HepG2 (cell line): ENCODE data around the gene PPP1R27. TPM values are rescaled to one million over a fixed set of nuclear protein-coding genes. Genes with fewer than 3 reads are reported as not detected.
A peak's percentile ranks its signal among the peaks of the same experiment; 100 is the strongest.

ENCODE experiments used
- EZH2 ChIP-seq: conservative IDR thresholded peaks from 2 replicates; pipeline ENCODE4 v1.6.1; 2012; ENCODE audit warnings: mild to moderate bottlenecking, low read depth, low read length, moderate library complexity
- FOXK1 ChIP-seq: sonication (generic); formaldehyde crosslinking; IDR thresholded peaks from 2 replicates; pipeline ENCODE4 v1.4.0; 2020; ENCODE audit warnings: low read depth, missing genetic modification reagents, borderline replicate concordance
- NFKB2 ChIP-seq: sonication (generic); formaldehyde crosslinking; IDR thresholded peaks from 2 replicates; pipeline ENCODE4 v1.4.0; 2020; ENCODE audit warnings: missing genetic modification reagents, borderline replicate concordance
- SNAPC4 ChIP-seq: sonication (generic); formaldehyde crosslinking; IDR thresholded peaks from 2 replicates; pipeline ENCODE4 v1.4.0; 2020; ENCODE audit warnings: mild to moderate bottlenecking, missing genetic modification reagents
- SOX6 ChIP-seq, 2 experiments: fragments of 450-650 bp in 1 of 2; sonication (generic) in 1 of 2; formaldehyde crosslinking in 1 of 2; IDR thresholded peaks; 2 replicates each; pipeline versions ENCODE4 v1.4.0 to v1.6.1; 2017 to 2020; ENCODE audit warnings: antibody characterized with exemption in 1 of 2, mild to moderate bottlenecking in 1 of 2, missing genetic modification reagents in 1 of 2
- UBTF ChIP-seq: sonication (generic); formaldehyde crosslinking; IDR thresholded peaks from 2 replicates; pipeline ENCODE4 v1.4.0; 2020; ENCODE audit warnings: mild to moderate bottlenecking, missing genetic modification reagents
- ZNF362 ChIP-seq: sonication (generic); formaldehyde crosslinking; IDR thresholded peaks from 2 replicates; pipeline ENCODE4 v1.4.0; 2020; ENCODE audit warnings: missing genetic modification reagents, mild to moderate bottlenecking, borderline replicate concordance
- ZNF687 ChIP-seq: sonication (generic); formaldehyde crosslinking; IDR thresholded peaks from 2 replicates; pipeline ENCODE4 v1.5.1; 2020; ENCODE audit warnings: mild to moderate bottlenecking, missing genetic modification reagents, moderate library complexity
- polyA plus RNA-seq, 8 experiments: library from polyadenylated mRNA; depleted of rRNA in 3 of 8; stranded (reverse) in 7 of 8; unstranded in 1 of 8; fragments of >200 nt; fragmentation: Illumina TruSeq in 4 of 8; extraction: Trizol in 4 of 8; gene quantifications; 2 replicates each; pipeline versions ENCODE4 v1.2.1 to v1.2.3, GENCODE V29; 2011 to 2016; ENCODE audit warnings: low read depth in 4 of 8, missing spikeins in 1 of 8, mixed read lengths in 1 of 8; ENCODE audit not compliant: insufficient read depth in 1 of 8
- total RNA-seq, 5 experiments: library from RNA; depleted of rRNA; stranded (reverse); fragments of >200 nt; fragmentation: Illumina TruSeq; extraction: Trizol; gene quantifications; 2 replicates each; pipeline ENCODE4 v1.2.3, GENCODE V29; 2016; ENCODE audit warnings: low read depth in 1 of 5
- TF ChIP-seq, protein P1 (sequence below): sonication (generic); formaldehyde crosslinking; IDR thresholded peaks from 2 replicates; pipeline ENCODE4; 2020; ENCODE audit warnings: missing genetic modification reagents, mild to moderate bottlenecking, borderline replicate concordance
- TF ChIP-seq, protein P2 (sequence below): sonication (generic); formaldehyde crosslinking; IDR thresholded peaks from 2 replicates; pipeline ENCODE4 v1.8.0; 2022; ENCODE audit warnings: mild to moderate bottlenecking, missing genetic modification reagents

PPP1R27 gene
- total and polyA plus RNA-seq, 2 of the 13 experiments (the other 11 are each of a cell fraction or from before 2014, with no cell fraction given): 0.17 to 1.00 TPM

DNA sequence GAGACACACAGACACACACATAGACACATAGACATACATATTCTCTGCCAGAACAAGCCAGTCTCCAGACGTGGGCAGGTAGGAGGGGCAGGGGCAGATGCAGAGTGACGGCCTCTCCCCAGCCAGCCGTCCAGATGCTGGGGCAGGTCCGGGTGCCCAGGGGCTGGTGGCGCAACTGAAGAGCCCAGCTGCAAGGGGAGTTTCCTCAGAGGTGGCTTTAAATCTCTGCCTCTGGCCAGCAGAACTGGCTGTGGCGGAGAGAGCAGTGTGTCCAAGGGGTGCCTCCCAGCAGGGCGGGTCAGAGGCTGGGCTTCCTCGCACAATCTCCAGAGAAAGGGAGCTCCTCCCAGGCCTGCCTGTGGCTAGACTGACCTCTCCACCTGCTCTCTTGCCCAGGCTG is 40.3 kb downstream of the PPP1R27 start (continued):
- peak; percentile 60 for TF ChIP-seq UBTF (CRISPR knock-in tag)
- peak; percentile 58 for TF ChIP-seq ZNF687
- TF ChIP-seq FOXK1 (CRISPR knock-in tag): no peak
- peak; percentile 71; the same call in 1 of the 2 replicates for TF ChIP-seq EZH2
- TF ChIP-seq SOX6 (IDR thresholded peaks at IDR 0.05): no peak
- TF ChIP-seq SOX6 (CRISPR knock-in tag; IDR thresholded peaks at IDR 0.05): no peak
- TF ChIP-seq NFKB2 (CRISPR knock-in tag): peak; percentile 48; the same call in 1 of the 2 replicates
- TF ChIP-seq, protein P1, sequence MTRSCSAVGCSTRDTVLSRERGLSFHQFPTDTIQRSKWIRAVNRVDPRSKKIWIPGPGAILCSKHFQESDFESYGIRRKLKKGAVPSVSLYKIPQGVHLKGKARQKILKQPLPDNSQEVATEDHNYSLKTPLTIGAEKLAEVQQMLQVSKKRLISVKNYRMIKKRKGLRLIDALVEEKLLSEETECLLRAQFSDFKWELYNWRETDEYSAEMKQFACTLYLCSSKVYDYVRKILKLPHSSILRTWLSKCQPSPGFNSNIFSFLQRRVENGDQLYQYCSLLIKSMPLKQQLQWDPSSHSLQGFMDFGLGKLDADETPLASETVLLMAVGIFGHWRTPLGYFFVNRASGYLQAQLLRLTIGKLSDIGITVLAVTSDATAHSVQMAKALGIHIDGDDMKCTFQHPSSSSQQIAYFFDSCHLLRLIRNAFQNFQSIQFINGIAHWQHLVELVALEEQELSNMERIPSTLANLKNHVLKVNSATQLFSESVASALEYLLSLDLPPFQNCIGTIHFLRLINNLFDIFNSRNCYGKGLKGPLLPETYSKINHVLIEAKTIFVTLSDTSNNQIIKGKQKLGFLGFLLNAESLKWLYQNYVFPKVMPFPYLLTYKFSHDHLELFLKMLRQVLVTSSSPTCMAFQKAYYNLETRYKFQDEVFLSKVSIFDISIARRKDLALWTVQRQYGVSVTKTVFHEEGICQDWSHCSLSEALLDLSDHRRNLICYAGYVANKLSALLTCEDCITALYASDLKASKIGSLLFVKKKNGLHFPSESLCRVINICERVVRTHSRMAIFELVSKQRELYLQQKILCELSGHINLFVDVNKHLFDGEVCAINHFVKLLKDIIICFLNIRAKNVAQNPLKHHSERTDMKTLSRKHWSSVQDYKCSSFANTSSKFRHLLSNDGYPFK (CRISPR knock-in tag): peak; percentile 22; the same call in 1 of the 2 replicates
- TF ChIP-seq SNAPC4: no peak
- TF ChIP-seq ZNF362 (CRISPR knock-in tag): peak; percentile 25; the same call in 1 of the 2 replicates
- TF ChIP-seq, protein P2, sequence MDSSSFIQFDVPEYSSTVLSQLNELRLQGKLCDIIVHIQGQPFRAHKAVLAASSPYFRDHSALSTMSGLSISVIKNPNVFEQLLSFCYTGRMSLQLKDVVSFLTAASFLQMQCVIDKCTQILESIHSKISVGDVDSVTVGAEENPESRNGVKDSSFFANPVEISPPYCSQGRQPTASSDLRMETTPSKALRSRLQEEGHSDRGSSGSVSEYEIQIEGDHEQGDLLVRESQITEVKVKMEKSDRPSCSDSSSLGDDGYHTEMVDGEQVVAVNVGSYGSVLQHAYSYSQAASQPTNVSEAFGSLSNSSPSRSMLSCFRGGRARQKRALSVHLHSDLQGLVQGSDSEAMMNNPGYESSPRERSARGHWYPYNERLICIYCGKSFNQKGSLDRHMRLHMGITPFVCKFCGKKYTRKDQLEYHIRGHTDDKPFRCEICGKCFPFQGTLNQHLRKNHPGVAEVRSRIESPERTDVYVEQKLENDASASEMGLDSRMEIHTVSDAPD: no peak
